ENCODE data around the gene DPF3.

DNA sequence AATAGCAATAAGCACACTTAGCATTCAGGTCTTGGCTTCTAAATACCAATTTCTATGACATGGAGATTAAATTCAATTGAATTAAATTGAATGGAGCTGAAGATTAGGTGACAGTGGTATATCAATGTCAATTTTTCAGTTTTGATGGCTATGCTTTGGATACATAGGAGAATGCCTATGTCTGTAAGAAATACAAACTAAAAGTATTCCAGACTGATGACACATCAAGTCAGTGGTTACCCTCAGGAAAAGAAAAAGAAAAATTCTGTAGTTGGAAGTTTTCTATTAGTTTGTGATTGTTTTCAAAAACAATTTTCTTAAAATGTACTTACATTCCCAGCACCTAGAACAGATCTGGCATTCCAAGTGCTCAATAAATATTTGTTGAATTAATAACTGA, 27.5 kb upstream of the DPF3 start:
- TF ChIP-seq, protein P1, sequence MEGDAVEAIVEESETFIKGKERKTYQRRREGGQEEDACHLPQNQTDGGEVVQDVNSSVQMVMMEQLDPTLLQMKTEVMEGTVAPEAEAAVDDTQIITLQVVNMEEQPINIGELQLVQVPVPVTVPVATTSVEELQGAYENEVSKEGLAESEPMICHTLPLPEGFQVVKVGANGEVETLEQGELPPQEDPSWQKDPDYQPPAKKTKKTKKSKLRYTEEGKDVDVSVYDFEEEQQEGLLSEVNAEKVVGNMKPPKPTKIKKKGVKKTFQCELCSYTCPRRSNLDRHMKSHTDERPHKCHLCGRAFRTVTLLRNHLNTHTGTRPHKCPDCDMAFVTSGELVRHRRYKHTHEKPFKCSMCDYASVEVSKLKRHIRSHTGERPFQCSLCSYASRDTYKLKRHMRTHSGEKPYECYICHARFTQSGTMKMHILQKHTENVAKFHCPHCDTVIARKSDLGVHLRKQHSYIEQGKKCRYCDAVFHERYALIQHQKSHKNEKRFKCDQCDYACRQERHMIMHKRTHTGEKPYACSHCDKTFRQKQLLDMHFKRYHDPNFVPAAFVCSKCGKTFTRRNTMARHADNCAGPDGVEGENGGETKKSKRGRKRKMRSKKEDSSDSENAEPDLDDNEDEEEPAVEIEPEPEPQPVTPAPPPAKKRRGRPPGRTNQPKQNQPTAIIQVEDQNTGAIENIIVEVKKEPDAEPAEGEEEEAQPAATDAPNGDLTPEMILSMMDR (IDR thresholded peaks at IDR 0.05) = no peak
- no peak for TF ChIP-seq POLR2A (IDR thresholded peaks at IDR 0.05)
